VCaP (cell line): ENCODE measurements around the gene ACTL7B.
"Not testable (repeated sequence)": the region's sequence is repeated elsewhere in the genome, so short reads cannot be mapped to it uniquely, and the experiment has no call there.

Experiments
- H3K27ac ChIP-seq: fragments of 450-650 bp; 2 replicates; pipeline ENCODE4 v1.5.1; 2017
- TF ChIP-seq, protein P1 (sequence below): fragments of 450-650 bp; conservative IDR thresholded peaks from 2 replicates; pipeline ENCODE4 v1.5.1; 2017; ENCODE audit warnings: mild to moderate bottlenecking, moderate library complexity

The ACTL7B gene, protein sequence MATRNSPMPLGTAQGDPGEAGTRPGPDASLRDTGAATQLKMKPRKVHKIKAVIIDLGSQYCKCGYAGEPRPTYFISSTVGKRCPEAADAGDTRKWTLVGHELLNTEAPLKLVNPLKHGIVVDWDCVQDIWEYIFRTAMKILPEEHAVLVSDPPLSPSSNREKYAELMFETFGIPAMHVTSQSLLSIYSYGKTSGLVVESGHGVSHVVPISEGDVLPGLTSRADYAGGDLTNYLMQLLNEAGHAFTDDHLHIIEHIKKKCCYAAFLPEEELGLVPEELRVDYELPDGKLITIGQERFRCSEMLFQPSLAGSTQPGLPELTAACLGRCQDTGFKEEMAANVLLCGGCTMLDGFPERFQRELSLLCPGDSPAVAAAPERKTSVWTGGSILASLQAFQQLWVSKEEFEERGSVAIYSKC

DNA sequence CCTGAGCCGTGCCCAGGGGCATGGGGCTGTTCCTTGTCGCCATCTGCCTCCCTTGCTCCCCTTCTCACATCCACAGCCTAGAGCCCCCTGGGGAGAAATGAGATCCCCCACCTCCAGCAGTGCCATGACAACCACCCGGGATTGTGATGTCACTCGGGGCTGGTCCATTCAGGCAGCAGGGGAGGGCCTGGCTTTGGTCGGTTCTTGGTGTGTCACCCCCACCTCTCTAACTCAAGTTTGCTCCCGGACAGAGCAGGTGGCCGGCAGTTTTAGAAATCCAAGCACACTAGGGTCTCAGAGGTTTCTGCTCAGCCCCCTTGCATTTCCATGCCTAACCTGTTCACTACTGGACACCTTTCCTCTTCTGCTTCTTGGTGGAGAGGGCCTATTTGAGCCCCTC, at the start of gene ACTL7B:
Gene ACTL7B (minus strand): TSS at position 99 of the 400 bp plus-strand sequence. CDS start 56 bp downstream, at position 43.
- TF ChIP-seq, protein P1, sequence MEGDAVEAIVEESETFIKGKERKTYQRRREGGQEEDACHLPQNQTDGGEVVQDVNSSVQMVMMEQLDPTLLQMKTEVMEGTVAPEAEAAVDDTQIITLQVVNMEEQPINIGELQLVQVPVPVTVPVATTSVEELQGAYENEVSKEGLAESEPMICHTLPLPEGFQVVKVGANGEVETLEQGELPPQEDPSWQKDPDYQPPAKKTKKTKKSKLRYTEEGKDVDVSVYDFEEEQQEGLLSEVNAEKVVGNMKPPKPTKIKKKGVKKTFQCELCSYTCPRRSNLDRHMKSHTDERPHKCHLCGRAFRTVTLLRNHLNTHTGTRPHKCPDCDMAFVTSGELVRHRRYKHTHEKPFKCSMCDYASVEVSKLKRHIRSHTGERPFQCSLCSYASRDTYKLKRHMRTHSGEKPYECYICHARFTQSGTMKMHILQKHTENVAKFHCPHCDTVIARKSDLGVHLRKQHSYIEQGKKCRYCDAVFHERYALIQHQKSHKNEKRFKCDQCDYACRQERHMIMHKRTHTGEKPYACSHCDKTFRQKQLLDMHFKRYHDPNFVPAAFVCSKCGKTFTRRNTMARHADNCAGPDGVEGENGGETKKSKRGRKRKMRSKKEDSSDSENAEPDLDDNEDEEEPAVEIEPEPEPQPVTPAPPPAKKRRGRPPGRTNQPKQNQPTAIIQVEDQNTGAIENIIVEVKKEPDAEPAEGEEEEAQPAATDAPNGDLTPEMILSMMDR = no peak
- no peak within 1 kb of the TSS for H3K27ac ChIP-seq

DNA sequence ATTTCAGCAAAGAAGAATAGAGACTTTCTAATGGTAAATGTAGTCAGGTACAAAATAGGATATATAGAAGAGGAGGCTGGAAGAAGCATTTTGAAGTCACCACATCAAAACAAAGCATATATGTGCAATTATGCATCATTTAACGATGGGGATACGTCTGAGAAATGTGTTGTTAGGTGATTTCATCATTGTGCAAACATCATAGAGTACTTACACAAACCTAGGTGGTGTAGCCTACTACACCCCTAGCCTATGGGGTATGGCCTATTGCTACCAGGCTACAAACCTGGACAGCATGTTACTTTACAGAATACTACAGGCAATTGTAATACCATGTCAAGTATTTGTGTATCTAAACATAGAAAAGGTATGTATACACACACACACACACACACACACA, 49.7 kb upstream of the ACTL7B start:
- TF ChIP-seq, protein P1 = no peak

DNA sequence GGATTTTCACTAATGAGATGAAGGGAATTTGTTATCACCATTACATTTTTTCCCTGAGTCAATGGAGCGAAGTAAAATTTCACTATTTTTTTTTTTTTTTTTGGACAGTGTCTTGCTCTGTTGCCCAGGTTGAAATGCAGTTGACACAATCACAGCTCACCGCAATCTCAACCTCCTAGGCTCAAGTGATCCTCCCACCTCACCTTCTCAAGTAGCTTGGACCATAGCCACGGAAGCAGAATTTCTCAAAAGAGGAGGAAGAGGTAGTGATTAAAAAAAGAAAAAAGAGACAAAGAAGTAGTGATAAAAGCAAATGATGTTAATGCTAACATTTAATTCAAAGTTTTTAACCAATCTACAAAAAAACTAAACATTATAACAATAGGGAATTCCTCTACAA, 48.4 kb upstream of the ACTL7B start:
- TF ChIP-seq, protein P1 = no peak

More for the DNA sequence above, 49.7 kb upstream of the ACTL7B start:
- no peak overlapping the region for H3K27ac ChIP-seq

DNA sequence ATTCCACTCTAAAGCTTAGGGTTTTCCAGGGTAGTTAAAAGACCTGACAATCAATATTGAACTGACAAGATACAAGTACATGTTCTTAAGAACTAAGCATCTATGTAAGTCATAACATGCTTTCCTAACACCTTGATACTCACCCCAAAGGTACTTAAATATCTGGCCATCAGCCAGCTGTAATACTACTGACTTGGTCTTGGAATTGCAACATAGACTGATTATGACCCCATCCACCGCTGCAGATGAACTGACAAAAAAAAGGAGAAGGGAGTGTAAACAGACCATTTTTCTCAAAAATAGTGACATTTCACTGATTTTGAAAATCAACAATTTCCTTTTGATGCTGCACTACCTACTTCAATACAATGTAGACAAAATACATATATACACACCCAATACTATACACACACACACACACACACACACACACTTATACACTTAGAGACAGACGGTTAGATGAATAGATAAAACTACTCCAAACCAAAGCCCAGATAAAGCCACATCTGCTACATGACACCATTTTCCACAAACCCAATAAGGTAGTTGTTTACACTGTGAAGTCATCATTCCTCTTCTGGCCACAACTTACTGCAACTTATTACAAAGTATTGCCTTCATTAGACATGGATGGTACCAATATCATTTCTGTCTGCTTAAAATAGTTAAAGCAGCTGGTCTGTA, 47.8 kb upstream of the ACTL7B start:
- TF ChIP-seq, protein P1 = no peak
- no peak overlapping the region for H3K27ac ChIP-seq

More for the DNA sequence above, 48.4 kb upstream of the ACTL7B start:
- no peak overlapping the region for H3K27ac ChIP-seq

DNA sequence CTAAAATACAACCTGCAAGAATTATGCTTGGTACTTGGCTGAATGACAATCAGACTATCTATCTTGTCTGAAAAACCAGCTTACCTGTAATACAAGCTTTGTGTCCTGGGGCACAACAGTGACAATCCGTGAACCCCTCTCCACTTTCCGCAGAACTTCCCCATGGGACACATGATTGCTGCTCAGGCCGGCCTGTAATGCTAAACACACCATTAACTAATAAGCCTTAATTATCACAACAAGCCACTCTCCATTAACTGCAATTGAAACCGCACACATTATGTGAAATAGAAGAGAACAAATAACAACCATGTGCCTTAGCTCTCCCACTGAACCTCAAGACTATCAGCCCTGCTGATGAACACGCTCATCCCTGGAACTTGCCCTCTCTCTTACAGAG, 44.4 kb upstream of the ACTL7B start:
- no peak overlapping the region for H3K27ac ChIP-seq
- TF ChIP-seq, protein P1 = no peak

DNA sequence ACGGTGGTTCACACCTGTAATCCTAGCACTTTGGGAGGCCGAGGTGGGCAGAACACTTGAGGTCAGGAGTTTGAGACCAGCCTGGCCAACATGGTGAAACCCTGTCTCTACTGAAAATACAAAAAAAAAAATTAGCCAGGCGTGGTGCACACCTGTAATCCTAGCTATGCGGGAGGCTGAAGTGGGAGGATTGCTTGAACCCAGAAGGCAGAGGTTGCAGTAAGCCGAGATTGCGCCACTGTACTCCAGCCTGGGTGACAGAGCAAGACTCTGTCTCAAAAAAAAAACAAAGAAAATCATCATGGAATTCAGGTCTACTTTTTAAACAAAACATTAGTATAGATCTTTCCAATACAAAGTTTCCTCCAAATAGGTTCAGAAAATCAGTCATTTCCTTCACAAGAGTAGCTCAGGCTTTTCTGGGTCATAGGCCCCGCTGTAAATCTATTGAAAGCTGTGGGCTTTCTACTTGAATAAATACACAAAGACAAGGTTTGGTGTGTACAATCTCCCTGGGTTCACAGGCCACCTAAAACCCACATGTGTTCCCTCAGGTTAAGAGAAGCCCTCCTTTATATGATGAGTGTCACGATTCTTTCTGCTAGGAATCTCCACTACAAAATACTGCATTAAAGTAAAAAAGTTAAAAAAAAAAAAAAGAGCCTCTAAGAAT, 43.4 kb upstream of the ACTL7B start:
- not testable (repeated sequence) for H3K27ac ChIP-seq

DNA sequence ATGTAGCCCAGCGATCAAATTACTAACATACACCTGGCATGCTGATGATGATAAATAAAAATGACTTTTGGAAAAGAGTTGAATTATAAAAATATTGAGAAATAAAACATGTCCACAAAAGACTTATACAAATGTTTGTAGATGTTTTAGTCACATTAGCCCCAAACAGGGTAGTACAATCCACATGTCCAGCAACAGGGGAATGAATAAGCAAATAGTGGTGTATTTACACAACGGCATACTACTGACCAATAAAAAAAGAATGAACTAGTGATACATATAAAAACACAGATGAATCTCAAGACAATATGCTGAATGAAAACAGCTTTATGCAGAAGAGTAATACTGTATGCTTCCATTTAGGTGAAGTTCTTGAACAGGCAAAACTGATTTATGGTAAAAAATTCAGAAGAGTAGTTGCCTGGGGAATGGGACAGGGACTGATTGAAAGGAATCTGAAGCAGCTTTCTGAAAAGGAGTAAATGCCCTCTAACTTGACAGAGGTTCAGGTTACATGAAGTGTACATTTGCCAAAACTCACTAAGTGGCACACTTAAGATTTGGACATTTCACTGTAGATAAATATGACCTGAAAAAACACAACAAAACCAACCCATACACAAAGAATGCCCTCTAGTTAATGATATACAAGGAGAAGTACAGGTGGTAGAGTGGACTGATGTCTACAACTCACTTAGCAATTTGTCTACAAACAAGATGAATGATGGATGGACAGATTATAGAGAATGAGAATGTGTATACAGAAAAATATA, 41.7 kb upstream of the ACTL7B start:
- H3K27ac ChIP-seq = no peak overlapping the region
- TF ChIP-seq, protein P1 = no peak
